Body of pancreas (tissue), 4 donors: ENCODE measurements around the gene CRY1.

Source experiments
- CTCF ChIP-seq, 7 experiments: fragments of 450-650 bp in 4 of 7; fragments of 200-600 bp in 3 of 7; sonication (generic) in 3 of 7; IDR thresholded peaks; one replicate each; pipeline ENCODE4 v1.5.1; 2016 to 2019; ENCODE audit warnings: antibody characterized with exemption in 7 of 7
- POLR2A ChIP-seq, 3 donors: fragments of 450-650 bp; IDR thresholded peaks; one replicate each; pipeline ENCODE4 v1.6.1; 2016; ENCODE audit warnings: antibody characterized with exemption in 3 of 3, mild to moderate bottlenecking in 2 of 3

GRCh38 chr12:107096571-107096970 is 3.2 kb upstream of the CRY1 start:
- TF ChIP-seq CTCF (IDR thresholded peaks at IDR 0.05) (no peak), POLR2A (IDR thresholded peaks at IDR 0.05) (no peak)
